HG03095 (cell line): Measurements from ENCODE around the gene MALRD1.

Experiments used
- ATAC-seq: cut with Tn5 transposase; IDR thresholded peaks from one replicate; pipeline ENCODE4 v1.9.1; 2021; ENCODE audit warnings: moderate library complexity; ENCODE audit not compliant: unreplicated experiment

MALRD1 gene

GRCh38 chr10:19048489-19048888, at the start of gene MALRD1:
TSS of gene MALRD1 (plus strand) at chr10:19048801. CDS start at chr10:19048939, 138 bp downstream.
- ATAC-seq = no peak

- no peak for ATAC-seq
Measured at GRCh38 chr10:19003341-19003740, 45.3 kb upstream of the MALRD1 start.

- ATAC-seq = no peak
Measured at GRCh38 chr10:19012111-19012510, 36.5 kb upstream of the MALRD1 start.

- no peak for ATAC-seq
Measured at GRCh38 chr10:19014034-19014433, 34.6 kb upstream of the MALRD1 start.

- no peak for ATAC-seq
Measured at GRCh38 chr10:19014498-19014897, 34.1 kb upstream of the MALRD1 start.

GRCh38 chr10:19017116-19017890, 31.3 kb upstream of the MALRD1 start:
- ATAC-seq = no peak

- no peak for ATAC-seq
Measured at GRCh38 chr10:19021162-19021561, 27.4 kb upstream of the MALRD1 start.

- ATAC-seq = no peak
Measured at GRCh38 chr10:19024611-19025010, 24.0 kb upstream of the MALRD1 start.

- ATAC-seq = no peak
Measured at GRCh38 chr10:19031763-19032162, 16.8 kb upstream of the MALRD1 start.

GRCh38 chr10:19033741-19034140, 14.9 kb upstream of the MALRD1 start:
- no peak for ATAC-seq

GRCh38 chr10:19041171-19041570, 7.4 kb upstream of the MALRD1 start:
- no peak for ATAC-seq

- ATAC-seq = no peak
Measured at GRCh38 chr10:19043431-19043830, 5.2 kb upstream of the MALRD1 start.

GRCh38 chr10:19046679-19047078, 1.9 kb upstream of the MALRD1 start:
- no peak for ATAC-seq

GRCh38 chr10:19048891-19049290, 290 bp downstream of the MALRD1 start:
- no peak for ATAC-seq

GRCh38 chr10:19049567-19049966, 966 bp downstream of the MALRD1 start:
- ATAC-seq = no peak

- ATAC-seq = no peak
Measured at GRCh38 chr10:19054289-19054835, 5.8 kb downstream of the MALRD1 start.

- no peak for ATAC-seq
Measured at GRCh38 chr10:19058046-19058445, 9.4 kb downstream of the MALRD1 start.

- no peak for ATAC-seq
Measured at GRCh38 chr10:19063986-19064385, 15.4 kb downstream of the MALRD1 start.

- no peak for ATAC-seq
Measured at GRCh38 chr10:19071946-19072345, 23.3 kb downstream of the MALRD1 start.

GRCh38 chr10:19077276-19077675, 28.7 kb downstream of the MALRD1 start:
- ATAC-seq = no peak

GRCh38 chr10:19096501-19097073, 48.0 kb downstream of the MALRD1 start:
- ATAC-seq = no peak

- ATAC-seq = no peak
Measured at GRCh38 chr10:19097151-19097550, 48.5 kb downstream of the MALRD1 start.
